ENCODE measurements around the gene MORC1.

MORC1 gene

GRCh38 chr3:109057056-109057455 is 60.9 kb downstream of the MORC1 start:
- no peak for TF ChIP-seq CTCF (IDR thresholded peaks at IDR 0.05; ENCODE audit: low read depth, low read length)
- H3K4me3 ChIP-seq (ENCODE audit: low read depth, low read length), result no peak overlapping the region

GRCh38 chr3:109050591-109051167 is 67.3 kb downstream of the MORC1 start:
- TF ChIP-seq CTCF (IDR thresholded peaks at IDR 0.05; ENCODE audit: low read depth, low read length), result peak; percentile 28; the same call in 1 of the 2 replicates
- no peak overlapping the region for H3K4me3 ChIP-seq (ENCODE audit: low read depth, low read length)

GRCh38 chr3:109047366-109047765 is 70.6 kb downstream of the MORC1 start:
- no peak for TF ChIP-seq CTCF (IDR thresholded peaks at IDR 0.05; ENCODE audit: low read depth, low read length)
- no peak overlapping the region for H3K4me3 ChIP-seq (ENCODE audit: low read depth, low read length)

GRCh38 chr3:109045271-109046040 is 72.5 kb downstream of the MORC1 start:
- no peak overlapping the region for H3K4me3 ChIP-seq (ENCODE audit: low read depth, low read length)
- TF ChIP-seq CTCF (IDR thresholded peaks at IDR 0.05; ENCODE audit: low read depth, low read length), result no peak

DNA sequence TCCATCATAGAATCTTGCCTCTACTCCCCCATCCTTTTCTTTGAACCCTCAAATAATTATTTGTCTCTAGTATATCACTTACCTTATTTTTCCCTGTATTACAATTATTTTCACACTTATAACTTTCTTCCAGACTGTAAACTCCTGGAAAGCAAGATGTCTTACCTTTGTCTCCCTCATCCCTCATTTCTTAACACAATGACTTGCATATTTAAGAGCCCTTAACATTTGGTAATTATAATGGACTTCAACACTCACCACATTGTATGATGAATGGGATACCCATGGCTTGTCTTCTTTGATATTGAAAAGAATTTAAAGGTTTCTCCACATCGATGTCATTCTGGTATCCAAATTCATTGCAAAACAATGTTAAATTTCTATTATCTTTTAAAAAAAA is 82.9 kb downstream of the MORC1 start:
- no peak overlapping the region for H3K4me3 ChIP-seq (ENCODE audit: low read depth, low read length)
- TF ChIP-seq CTCF (IDR thresholded peaks at IDR 0.05; ENCODE audit: low read depth, low read length), result no peak

DNA sequence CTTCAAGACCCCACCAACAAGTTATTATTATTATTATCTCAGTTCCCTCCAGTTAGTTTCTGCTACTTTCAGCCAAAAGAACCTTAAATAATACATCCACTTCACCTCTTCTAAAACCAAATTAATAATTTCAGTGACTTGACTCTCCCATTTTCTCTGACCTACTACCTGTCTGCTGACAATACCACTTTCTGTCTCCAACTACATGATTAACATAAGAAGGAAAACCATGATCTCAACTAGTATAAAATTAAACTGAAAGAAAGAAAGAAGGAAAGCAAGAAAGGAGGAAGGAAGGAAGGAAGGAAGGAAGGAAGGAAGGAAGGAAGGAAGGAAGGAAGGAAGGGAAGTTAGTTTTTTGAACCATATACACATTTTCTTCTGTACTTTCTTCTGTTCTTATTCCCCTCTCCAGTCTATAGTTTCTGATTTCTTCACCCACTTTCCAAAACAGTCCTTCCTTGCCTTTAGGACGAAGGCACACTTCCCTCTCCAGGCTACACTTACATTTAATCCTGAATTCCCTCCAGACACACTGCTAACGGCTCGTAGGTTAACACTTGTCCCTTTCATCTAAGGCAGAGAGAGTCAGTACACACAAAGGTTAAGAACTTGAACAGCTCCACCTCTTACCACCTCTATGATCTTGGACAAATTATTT is 84.8 kb downstream of the MORC1 start:
- no peak for TF ChIP-seq CTCF (IDR thresholded peaks at IDR 0.05; ENCODE audit: low read depth, low read length)
- no peak overlapping the region for H3K4me3 ChIP-seq (ENCODE audit: low read depth, low read length)

DNA sequence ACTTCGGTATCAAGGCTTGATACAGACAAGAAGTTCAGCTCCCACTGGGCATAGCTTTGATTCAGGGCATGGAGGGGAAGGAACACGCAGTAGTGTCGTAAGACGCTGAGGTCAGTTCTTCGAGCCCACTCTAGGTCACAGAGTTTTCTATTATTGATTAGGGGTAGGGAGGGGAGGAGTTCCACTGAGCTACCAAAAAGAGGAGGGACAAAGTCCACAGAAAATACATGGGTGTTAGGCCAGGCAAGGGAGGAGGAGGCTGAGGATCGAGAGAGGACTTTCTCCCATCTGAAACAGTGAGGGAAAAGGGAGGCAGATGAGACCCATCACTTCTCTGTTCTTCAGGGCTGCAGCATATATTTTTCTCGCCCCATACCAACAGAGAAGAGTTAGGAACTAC is 89.2 kb downstream of the MORC1 start:
- no peak for TF ChIP-seq CTCF (IDR thresholded peaks at IDR 0.05; ENCODE audit: low read depth, low read length)
- no peak overlapping the region for H3K4me3 ChIP-seq (ENCODE audit: low read depth, low read length)

Measured in WI38 (cell line).